ENCODE measurements around the gene DZIP3.

Gene DZIP3, protein sequence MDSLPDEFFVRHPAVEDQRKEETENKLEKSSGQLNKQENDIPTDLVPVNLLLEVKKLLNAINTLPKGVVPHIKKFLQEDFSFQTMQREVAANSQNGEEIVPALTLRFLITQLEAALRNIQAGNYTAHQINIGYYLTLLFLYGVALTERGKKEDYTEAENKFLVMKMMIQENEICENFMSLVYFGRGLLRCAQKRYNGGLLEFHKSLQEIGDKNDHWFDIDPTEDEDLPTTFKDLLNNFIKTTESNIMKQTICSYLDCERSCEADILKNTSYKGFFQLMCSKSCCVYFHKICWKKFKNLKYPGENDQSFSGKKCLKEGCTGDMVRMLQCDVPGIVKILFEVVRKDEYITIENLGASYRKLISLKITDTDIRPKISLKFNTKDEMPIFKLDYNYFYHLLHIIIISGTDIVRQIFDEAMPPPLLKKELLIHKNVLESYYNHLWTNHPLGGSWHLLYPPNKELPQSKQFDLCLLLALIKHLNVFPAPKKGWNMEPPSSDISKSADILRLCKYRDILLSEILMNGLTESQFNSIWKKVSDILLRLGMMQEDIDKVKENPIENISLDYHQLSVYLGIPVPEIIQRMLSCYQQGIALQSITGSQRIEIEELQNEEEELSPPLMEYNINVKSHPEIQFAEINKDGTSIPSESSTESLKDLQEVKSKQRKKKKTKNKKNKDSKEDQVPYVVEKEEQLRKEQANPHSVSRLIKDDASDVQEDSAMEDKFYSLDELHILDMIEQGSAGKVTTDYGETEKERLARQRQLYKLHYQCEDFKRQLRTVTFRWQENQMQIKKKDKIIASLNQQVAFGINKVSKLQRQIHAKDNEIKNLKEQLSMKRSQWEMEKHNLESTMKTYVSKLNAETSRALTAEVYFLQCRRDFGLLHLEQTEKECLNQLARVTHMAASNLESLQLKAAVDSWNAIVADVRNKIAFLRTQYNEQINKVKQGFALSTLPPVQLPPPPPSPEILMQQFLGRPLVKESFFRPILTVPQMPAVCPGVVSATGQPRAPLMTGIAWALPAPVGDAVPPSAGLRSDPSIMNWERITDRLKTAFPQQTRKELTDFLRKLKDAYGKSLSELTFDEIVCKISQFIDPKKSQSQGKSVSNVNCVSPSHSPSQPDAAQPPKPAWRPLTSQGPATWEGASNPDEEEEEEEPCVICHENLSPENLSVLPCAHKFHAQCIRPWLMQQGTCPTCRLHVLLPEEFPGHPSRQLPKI

DNA sequence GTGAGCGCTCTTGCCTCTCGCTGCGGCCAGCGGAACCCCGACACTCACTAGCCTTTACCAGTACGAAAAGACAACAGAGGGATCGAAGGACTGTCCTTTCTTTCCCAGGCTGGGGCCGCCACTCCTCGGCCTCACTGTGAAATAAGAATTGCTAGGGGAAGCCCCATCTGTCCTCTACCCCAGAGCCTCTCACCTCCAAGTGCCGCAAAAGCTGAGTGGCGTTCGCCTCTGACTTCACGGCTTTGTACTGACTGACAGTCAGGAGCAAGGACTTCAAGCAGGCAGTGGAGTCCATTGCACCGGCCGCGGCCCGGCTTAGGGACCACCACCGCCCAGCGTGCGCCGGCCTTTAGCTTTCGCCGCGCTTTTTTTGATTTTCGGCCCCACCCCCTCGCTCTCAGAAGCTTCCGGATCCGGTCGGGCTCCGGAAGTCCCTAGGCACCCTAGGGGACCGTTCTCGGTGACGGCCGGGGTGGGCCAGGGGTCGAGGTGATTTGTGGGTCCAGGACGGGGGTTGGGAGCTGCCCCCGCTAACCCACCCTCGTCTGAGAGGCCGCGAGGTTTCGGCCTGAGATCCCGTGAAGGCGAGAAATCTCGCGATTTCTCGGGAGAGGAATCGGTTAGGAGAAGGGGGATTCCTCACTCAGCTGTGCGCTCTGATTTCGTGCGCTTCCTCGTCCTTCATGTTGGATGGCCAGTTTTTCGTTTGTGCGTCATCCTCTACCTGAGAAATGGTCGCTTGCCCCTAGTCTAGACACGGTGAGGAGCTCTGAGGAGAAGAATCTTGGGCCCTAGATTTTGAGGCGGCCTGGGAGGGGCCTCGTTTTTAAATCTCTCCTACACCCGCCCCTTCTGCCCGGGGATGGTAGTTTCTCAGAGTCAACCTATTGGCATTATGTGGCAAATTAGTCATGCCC, at the start of gene DZIP3, which contains the start of gene CIP2A:
Gene DZIP3 (plus strand): TSS at position 642 of the 917 bp plus-strand sequence. CDS start 15,685 bp downstream, outside the sequence.
Gene CIP2A (minus strand): TSS at position 358 of the 917 bp plus-strand sequence. CDS start 63 bp downstream, at position 295.
- peak; percentile 66 for DNase-seq

DNA sequence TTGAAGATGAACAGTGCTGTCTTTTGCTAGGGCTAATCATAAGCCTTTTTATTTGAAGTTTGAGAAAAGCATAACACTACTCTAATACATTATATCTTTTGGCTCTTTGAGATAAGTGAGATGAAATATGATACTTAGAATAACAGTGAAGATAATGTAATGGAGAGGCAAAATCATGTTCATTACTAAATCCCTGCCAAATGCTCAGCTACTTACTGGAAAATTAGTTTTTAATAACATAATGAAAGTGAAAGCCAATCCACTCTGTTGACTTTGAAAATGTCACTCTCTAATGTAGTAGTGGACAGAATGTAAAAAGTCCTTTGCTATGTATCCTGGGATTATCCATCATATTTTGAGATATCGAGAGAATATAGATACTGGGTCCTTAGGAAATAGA, 43.3 kb upstream of the DZIP3 start:
- DNase-seq, result no peak

DNA sequence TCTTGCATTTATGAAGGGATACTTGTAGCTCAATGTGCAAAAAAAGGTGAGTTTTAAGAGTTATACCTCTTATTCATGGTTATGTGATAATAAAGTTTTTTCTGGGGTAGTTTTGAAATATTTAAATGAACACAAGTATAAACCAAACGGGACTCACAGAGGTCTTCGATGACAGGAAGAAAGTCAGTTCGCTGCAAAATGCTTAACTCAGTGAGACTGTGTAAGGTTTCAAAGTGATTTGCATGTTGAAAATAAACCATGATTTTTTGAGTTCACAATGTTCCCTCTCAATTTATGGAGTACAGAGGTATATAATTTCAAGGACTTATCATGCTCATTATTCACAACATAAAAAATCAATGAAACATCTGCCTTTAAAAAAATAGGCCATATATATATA, 42.8 kb upstream of the DZIP3 start:
- DNase-seq, result no peak

DNA sequence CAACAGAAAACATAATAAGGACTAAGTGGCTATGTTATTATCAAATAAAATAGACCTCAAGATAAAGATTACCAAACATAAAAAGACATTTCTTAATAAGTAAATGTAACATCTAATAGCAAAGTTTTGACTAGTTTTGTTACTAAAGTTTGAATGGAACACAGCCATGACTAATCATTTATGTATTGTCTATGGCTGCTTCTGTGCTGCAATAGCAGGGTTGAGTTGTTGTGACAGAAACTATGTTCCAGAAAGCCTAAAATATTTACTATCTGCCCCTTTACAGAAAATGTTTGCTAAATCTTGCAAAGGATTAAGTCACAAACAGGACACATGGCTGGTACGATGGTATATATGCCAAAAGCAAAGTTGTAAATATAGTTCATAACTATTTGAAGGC, 41.2 kb upstream of the DZIP3 start:
- no peak for DNase-seq

DNA sequence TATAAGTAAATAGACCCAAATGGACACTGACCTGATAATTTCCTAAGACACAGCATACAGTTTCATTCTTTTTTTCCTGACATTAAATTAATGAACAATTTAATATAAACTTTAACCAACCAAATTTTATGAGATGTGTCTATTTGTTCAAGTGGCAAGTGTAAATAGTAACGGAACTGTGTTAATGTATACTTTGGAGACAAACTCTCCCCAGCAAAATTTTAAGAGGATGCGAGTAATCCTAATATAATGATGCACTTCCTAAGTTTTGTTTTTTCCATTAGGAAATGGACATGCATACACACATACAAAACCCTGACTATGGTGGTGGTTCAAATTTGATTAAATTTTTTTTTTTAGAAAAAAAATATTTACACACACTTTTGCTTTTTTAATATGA, 40.6 kb upstream of the DZIP3 start:
- DNase-seq, result no peak

DNA sequence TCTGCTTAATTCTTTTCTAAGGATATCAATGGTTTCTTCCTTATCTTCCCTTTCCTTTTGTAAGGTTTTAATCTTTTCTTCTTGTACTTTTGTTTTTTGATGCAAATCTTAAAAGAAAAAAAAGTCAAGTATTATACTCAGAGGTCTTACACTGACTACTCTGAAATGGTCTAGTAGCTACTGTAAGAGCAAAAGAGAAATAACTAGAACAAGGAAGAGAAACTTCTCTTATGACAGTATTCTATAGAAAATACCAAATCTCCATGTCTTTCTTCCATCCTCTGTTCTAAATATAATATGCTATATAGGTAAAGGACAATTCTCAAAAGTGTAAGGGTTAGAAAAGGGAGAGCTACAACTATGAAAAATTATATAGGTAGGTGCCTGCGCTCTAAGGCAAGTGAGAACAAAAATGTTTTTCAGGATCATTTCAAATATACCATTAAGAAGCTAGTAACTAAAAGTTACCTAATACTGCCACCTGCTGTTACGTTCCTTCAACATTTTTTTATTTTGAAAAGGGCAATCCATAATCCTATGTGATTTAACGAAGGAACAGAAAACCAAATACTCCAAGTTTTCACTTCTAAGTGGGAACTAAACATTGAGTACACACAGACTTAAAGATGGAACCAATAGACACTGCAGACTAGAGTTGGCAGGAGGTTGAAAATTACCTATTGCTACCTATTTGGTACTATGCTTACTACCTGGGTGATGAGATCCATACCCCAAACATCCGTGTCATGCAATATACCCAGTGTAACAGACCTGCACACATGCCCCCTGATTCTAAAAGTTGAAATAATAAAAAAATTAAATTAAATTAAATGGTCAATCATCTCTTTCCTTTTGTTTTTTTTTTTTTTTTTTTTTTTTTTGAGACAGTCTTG, 37.0 kb upstream of the DZIP3 start:
- DNase-seq, result no peak

DNA sequence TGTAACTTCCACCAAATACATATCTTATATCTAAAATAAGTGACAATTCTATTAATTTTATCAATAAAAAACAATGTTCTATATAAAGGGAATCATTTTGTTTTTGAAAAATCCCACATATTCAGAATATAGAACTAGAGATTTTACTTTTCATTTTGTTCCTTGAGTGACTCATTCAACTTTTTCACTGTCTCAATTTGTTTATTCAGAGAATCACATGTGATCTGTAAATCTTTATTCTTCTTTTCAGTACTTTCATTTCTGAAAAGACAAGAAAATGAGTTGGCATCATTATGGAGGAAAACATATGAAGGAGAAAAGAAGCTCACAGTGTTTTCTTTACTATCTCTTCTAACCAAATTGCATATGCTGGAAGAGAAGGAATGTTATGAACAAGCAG, 35.3 kb upstream of the DZIP3 start:
- no peak for DNase-seq

DNA sequence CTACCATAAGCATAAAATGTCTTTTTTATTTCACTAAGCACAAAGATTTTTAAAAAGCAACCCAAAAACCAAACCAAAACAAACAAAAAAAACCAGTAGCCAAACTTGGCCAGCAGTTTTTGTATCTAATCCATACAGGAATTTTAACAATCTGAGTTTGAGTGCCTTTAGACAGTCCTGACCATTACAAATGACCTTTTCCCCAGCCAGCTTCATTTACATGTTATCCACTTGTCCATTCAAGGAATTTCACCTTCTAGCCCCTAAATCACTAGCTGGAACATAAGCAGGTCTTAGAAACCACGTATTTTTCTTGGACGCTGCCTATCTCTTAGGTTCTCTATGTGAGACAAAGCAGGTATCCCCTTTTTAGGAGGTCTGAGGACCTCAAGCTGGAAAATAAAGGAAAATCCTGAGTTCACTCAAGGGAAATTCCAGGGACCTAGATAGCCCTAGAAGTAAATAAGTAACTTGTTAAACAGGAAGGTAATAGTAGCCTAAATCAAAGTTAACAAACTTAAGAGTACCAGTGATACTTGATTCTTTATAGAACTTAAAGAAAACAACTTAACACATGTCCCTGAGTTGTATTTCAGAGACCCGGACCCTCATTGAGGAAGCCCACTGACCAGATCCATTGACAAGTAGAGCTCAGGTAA, 34.5 kb upstream of the DZIP3 start:
- DNase-seq, result no peak

DNA sequence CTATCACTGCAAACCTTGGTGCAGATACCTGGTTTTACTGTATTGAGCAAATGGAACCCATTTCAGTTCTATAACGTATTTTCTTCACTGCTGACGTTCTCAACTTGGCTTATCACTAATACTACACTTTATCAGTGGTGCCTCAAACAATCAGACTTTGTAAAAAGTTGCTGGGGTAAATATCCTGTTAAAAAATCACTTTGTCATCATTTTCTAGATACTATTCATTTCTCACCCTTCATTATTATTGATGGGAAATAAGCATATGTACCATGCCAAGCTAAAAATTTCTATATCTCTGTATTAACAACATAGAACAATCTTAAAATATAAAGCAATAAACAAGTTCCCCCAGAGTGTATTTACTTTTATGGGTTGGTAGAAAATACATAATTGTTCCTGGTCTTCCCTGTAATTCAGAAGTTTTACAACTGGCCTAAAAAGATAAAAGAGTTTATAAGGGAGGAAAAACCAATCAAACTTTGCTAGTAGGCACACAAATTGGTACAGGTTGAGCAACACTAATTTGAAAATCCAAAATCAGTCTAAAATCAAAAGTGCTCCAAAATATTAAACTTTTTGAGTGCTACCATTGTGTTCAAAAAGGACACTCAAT, 33.4 kb upstream of the DZIP3 start:
- no peak for DNase-seq

DNA sequence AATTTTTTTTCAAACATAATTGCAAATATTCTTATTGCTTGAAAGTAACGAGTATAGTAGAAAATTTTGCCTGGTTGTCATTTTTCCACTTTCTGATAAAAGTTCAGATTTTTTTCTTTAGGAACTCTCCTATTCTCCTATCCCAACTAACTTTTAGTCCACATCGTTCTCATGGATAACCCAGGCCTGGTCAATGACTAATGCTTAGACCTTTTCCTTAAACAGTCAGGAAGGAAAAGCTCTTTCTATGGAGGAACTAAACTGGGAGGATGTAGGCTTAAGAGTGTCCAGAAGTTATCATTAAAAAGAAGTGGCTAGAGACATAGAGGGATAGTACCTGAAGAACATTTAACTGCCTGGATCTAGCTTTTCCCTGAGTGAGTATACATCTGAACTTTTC, 27.0 kb upstream of the DZIP3 start:
- DNase-seq, result no peak

DNA sequence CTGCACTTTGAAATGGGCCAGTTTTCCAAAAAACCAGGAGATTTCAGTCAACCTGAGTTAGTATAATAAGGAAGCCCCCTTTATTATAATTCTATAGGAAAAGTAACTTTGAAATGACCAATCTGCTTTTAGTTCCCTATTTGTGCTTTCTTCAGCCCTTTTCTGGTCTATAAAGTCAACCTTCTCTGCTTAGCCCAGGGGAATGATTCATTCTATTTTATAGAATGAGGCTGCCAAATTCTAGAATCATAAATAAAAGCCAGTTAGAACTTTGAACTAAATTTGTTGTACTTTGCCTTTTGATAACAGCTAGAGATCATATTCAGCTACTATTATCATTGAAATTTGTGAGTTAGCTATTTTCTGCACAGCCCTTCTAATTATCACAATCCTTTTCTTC, 25.0 kb upstream of the DZIP3 start:
- DNase-seq, result no peak

DNA sequence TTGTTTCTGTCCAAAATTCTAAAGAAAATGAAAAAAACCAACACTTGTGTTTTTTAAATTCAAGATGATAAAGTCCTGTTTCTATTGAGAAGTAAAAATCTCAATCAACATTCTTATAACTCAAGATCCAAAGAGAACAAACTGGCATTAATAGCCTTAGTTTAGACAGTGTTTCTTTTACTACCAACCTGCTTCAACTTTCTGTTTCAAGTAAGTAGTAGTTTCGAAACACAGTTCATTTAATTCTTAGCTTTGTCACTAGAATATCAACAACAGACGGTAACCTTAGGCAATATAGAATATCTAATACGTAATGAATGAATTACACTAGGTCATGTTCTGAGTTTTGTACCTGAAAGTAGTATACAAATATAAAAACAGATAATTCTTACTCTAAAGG, 24.0 kb upstream of the DZIP3 start:
- no peak for DNase-seq

DNA sequence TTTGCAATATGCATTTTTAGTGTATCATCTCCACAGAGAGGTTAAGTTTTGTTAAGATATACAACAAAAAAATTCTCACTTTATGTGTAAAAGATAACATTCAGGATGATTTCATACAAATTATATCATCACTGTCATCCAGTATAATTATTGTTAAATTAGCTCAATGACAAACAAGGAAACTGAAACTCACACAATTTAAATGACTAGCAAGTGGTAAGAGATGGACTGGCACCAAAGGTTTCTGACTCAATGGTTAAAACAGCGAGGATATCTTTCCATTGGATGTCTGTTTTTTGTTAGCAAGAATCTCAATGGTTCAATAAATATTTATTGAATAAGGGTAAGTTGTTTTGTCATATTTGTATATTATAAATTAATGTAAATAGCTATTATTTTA, 22.9 kb upstream of the DZIP3 start:
- DNase-seq, result no peak

DNA sequence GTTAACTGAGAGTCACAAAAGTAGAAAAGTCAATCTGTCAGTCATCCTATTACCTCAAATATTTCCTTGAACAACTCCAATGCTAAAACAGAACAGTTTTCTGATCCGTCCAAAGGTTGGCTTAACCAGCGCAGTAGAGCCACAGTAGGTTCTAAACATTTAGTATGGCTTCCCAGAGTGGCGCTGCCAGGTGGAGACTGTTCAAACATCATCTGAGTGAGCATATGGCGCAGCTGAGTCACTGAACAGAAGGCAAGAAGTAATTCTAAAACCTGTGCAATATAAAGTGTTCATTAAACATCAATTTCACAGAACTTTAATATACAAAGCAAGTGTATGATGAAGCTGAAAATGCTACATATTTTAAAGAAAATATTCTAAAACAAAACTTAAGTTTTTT, 20.2 kb upstream of the DZIP3 start:
- no peak for DNase-seq

DNA sequence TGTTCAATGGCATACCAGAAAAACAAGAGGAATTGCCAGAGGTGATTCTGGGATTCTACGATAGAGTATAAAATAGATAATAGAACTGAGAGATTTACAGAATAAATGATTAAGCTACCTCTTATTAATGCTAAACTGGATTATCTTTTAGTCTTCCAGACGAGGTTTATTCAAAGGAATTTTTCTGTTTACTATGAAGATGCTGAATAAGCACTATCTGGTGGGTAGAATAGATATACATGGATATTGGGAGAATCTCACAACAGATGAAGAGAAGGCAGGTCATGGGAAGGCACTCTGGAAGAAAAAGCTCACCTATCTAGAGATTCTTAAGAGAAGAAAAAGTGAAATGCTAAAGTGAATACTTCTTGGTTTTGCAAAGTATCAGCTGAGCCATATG, 11.5 kb upstream of the DZIP3 start:
- DNase-seq, result no peak

DNA sequence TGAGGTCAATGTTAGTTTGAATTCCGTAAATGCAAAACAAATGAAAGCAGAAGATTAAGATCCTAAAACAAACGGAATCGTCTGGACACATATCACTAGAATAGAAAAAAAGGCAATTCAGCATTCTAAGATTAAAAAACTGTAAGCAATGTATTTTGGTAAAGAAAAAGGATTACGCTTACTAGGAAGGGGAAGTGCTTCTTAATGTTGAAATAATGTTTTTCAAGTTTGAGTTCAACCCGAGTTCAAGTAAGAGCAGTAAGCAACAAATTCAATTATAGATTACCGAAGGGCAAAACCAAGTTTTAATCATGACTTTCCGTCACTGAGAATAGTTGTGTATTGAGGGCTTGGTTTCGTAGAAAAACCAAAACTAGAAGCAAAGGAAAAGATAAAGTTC, 921 bp upstream of the DZIP3 start:
- DNase-seq, result no peak

DNA sequence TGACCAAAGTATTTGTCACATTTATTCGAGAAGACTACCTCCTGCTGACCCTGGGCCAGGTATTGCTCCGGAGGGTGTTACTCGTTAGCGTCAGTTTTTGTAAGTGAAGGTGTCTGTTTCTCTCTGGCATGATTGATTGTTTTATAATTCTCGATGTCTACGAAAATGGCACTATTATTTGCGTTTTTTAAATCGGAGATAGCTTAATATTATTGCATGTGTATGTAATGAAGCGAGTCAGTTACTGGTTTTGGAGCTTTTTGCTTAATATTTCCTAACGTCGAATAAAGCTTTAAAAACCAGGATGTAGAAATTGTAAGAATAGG, 439 bp downstream of the DZIP3 start:
- no peak for DNase-seq

DNA sequence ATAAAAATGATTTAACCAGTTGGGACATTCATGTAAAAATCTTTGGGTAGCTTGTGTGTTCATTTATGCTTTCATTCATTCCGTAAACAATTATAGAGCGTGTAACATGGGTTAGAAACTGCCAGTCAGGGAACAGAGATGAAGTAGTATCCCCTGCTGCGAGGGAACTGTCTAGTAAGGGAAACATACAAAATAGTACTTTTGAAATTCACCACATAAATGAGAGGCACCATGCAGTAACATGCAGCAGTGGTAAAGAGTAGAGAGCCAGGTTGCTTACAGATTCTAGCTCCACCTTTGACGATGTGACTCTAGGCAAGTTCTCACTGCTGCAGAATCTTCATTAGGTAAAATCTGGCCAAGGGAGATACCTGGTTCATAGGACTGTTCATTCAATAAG, 938 bp downstream of the DZIP3 start:
- DNase-seq, result no peak

DNA sequence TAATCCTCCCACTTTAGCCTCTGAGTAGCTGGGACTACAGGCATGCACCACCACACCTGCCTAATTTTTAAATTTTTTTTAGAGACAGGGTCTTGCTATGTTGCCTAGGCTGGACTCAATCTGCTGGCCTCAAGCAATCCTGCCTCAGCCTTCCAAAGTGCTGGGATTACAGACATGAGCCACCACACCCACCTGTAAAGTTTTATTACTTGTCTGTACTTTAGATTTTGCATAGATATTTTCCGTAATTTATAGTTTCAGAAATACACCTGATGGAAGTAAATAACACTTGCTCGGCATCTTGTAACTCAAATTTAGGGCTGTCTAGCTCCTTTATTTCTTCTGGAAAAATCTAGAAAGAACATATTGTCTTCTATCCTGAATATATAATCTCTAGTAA, 5.8 kb downstream of the DZIP3 start:
- DNase-seq, result no peak

DNA sequence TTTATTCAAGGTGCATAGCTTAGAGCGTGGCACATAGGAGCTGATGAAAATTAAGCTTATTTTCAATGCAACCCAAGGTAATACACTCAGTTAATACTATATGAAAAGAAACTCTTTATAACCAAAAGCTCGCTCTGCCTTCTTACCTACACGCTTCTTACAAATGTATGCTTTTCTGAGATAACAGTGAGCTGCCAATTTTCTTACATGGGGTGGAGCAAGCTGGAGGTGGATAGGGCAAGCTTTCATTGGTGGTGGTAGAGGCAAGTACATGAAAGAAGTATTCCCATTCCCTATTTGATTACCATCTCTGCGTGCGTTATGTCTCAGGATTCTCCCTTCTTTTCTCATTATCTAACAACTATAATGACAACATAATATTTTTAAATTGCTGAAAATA, 8.9 kb downstream of the DZIP3 start:
- DNase-seq, result no peak
